HL-60/S4 treated with retinoic acid at 250 ng/mL for 4 days and 3 days (cell line): ENCODE measurements around the gene PRCC.
"Not testable (repeated sequence)": the region's sequence is repeated elsewhere in the genome, so short reads cannot be mapped to it uniquely, and the experiment has no call there.

Experiments
- in situ Hi-C: fragments of 300-500 bp; cut with MboI; formaldehyde crosslinking; loops from 2 replicates; pipeline ENCODE4 v1.7.0; 2022; ENCODE audit warnings: low sequenced_read_pairs

Gene PRCC

GRCh38 chr1:156757572-156758253 lies 9.6 kb upstream of the PRCC start:
- in situ Hi-C loops = not testable (repeated sequence)

GRCh38 chr1:156760092-156760795 lies 7.1 kb upstream of the PRCC start:
- in situ Hi-C loops = no loop called here

- in situ Hi-C loops = no loop called here
These were observed 6.6 kb upstream of the PRCC start for GRCh38 chr1:156760796-156761104.

- in situ Hi-C loops = not testable (repeated sequence)
These were observed 2.2 kb upstream of the PRCC start for GRCh38 chr1:156765136-156765535.

GRCh38 chr1:156765666-156766065 lies 1.7 kb upstream of the PRCC start:
- in situ Hi-C loops = no loop called here

GRCh38 chr1:156766298-156767100 lies 836 bp upstream of the PRCC start:
- in situ Hi-C loops = no loop called here

GRCh38 chr1:156767879-156768604 lies 707 bp downstream of the PRCC start:
- in situ Hi-C loops = no loop called here

GRCh38 chr1:156768610-156769295 lies 1.4 kb downstream of the PRCC start:
- in situ Hi-C loops = no loop called here

- in situ Hi-C loops = no loop called here
These were observed 4.9 kb downstream of the PRCC start for GRCh38 chr1:156772222-156772621.

- in situ Hi-C loops = no loop called here
These were observed 5.6 kb downstream of the PRCC start for GRCh38 chr1:156772728-156773497.

- in situ Hi-C loops = no loop called here
These were observed 6.3 kb downstream of the PRCC start for GRCh38 chr1:156773607-156774006.

GRCh38 chr1:156775799-156776198 lies 8.5 kb downstream of the PRCC start:
- in situ Hi-C loops = no loop called here

GRCh38 chr1:156776942-156777341 lies 9.6 kb downstream of the PRCC start:
- in situ Hi-C loops = no loop called here

GRCh38 chr1:156777573-156777972 lies 10.2 kb downstream of the PRCC start:
- in situ Hi-C loops = no loop called here

- in situ Hi-C loops = no loop called here
These were observed 14.4 kb downstream of the PRCC start for GRCh38 chr1:156781585-156782186.

- in situ Hi-C loops = no loop called here
These were observed 18.1 kb downstream of the PRCC start for GRCh38 chr1:156785458-156785857.

GRCh38 chr1:156786640-156787039 lies 19.3 kb downstream of the PRCC start:
- in situ Hi-C loops = no loop called here

- in situ Hi-C loops = no loop called here
These were observed 20.8 kb downstream of the PRCC start for GRCh38 chr1:156788136-156788535.

- in situ Hi-C loops = no loop called here
These were observed 22.4 kb downstream of the PRCC start for GRCh38 chr1:156789621-156790318.
